GM12878 (cell line): ENCODE results near the gene DSE. TPM values are rescaled to one million over a fixed set of nuclear protein-coding genes. Genes with fewer than 3 reads are reported as not detected.
A peak's percentile ranks its signal among the peaks of the same experiment; 100 is the strongest.

Experiments
- ATF7 ChIP-seq: fragments of 450-650 bp; IDR thresholded peaks from 2 replicates; pipeline ENCODE4 v1.6.1; 2016; ENCODE audit warnings: low read depth, mild to moderate bottlenecking
- BCL11A ChIP-seq: IDR thresholded peaks from 2 replicates; pipeline ENCODE4 v1.6.1; 2011; ENCODE audit warnings: low read depth, low read length
- BCL3 ChIP-seq: IDR thresholded peaks from 2 replicates; pipeline ENCODE4 v1.6.1; 2011; ENCODE audit warnings: borderline replicate concordance, low read depth, mild to moderate bottlenecking, moderate library complexity, low read length; ENCODE audit not compliant: insufficient read depth, poor library complexity, severe bottlenecking
- BMI1 ChIP-seq: fragments of 450-650 bp; IDR thresholded peaks from 2 replicates; pipeline ENCODE4 v1.6.1; 2016; ENCODE audit warnings: mild to moderate bottlenecking, moderate library complexity, borderline replicate concordance
- EED ChIP-seq: sonication (generic); IDR thresholded peaks from 2 replicates; pipeline ENCODE4 v1.6.1; 2016; ENCODE audit warnings: antibody characterized with exemption, low read depth
- GATAD2B ChIP-seq: fragments of 450-650 bp; conservative IDR thresholded peaks from 2 replicates; pipeline ENCODE4 v1.6.1; 2017; ENCODE audit warnings: low read depth, mild to moderate bottlenecking, moderate library complexity
- IKZF2 ChIP-seq, 2 experiments: fragments of 450-650 bp; IDR thresholded peaks; 2 replicates each; pipeline ENCODE4 v1.6.1; 2017; ENCODE audit warnings: mild to moderate bottlenecking in 2 of 2, moderate library complexity in 2 of 2
- JUNB ChIP-seq: IDR thresholded peaks from 2 replicates; pipeline ENCODE4 v1.6.1; 2016; ENCODE audit warnings: antibody characterized with exemption, mild to moderate bottlenecking
- MAX ChIP-seq: IDR thresholded peaks from 2 replicates; pipeline ENCODE4 v1.6.1; 2012; ENCODE audit warnings: low read depth, low read length, improper control_type of control experiment
- MTA2 ChIP-seq: fragments of 450-650 bp; IDR thresholded peaks from 2 replicates; pipeline ENCODE4 v1.6.1; 2016; ENCODE audit warnings: low read depth, mild to moderate bottlenecking, moderate library complexity
- NBN ChIP-seq: fragments of 450-650 bp; IDR thresholded peaks from 2 replicates; pipeline ENCODE4 v1.6.1; 2016
- PAX5 ChIP-seq: IDR thresholded peaks from 2 replicates; pipeline ENCODE4 v1.6.1; 2011; ENCODE audit warnings: low read depth, low read length, borderline replicate concordance
- RELB ChIP-seq: fragments of 450-650 bp; IDR thresholded peaks from 2 replicates; pipeline ENCODE4 v1.6.1; 2017; ENCODE audit warnings: low read depth, mild to moderate bottlenecking, moderate library complexity
- RUNX3 ChIP-seq: IDR thresholded peaks from 2 replicates; pipeline ENCODE4 v1.6.1; 2012; ENCODE audit warnings: low read length, inconsistent platforms
- SKIL ChIP-seq: fragments of 450-650 bp; IDR thresholded peaks from 2 replicates; pipeline ENCODE4 v1.6.1; 2017; ENCODE audit warnings: mild to moderate bottlenecking, low read depth, inconsistent platforms; ENCODE audit not compliant: poor library complexity, severe bottlenecking
- SREBF1 ChIP-seq: IDR thresholded peaks from 2 replicates; pipeline ENCODE4 v1.6.1; 2012; ENCODE audit warnings: mild to moderate bottlenecking, low read length
- polyA plus RNA-seq, 11 experiments: library from polyadenylated mRNA; depleted of rRNA in 4 of 11; unstranded in 6 of 11; stranded (reverse) in 5 of 11; fragments of >200 nt; fragmentation: Nextera tagmentation in 4 of 11; fragmentation: Illumina TruSeq in 1 of 11; extraction: Ambion mirVana in 4 of 11; extraction: Trizol in 1 of 11; gene quantifications; 1 replicate in 1 of 11; 2 replicates in 10 of 11; pipeline versions ENCODE4 v1.2.1 to v1.2.3, GENCODE V29; 2011 to 2016; ENCODE audit warnings: inconsistent platforms in 2 of 11, missing spikeins in 2 of 11, low read depth in 1 of 11
- total RNA-seq, 4 experiments: library from RNA; depleted of rRNA in 3 of 4; stranded (reverse); fragments of >200 nt in 3 of 4; fragmentation: Illumina TruSeq in 1 of 4; extraction: Trizol in 1 of 4; gene quantifications; 2 replicates each; pipeline versions ENCODE4 v1.2.1 to v1.2.3, GENCODE V29; 2013 to 2021

Gene DSE
- total and polyA plus RNA-seq, 10 of the 15 experiments (the other 5 are each of a cell fraction or from before 2014, with no cell fraction given), result 12.6 to 76.4 (median 43.0) TPM

GRCh38 chr6:116352515-116353471, 18.0 kb upstream of the DSE start (continued):
- peak; percentile 78 for TF ChIP-seq SKIL
- peak; percentile 83 for TF ChIP-seq BCL11A
- no peak for TF ChIP-seq GATAD2B
- no peak; the same call in 1 of the 2 replicates for TF ChIP-seq PAX5
- peak; percentile 55; the same call in 1 of the 2 replicates for TF ChIP-seq ATF7
- no peak for TF ChIP-seq BMI1
- TF ChIP-seq JUNB, result peak; percentile 58
- TF ChIP-seq MAX, result no peak
- peak; percentile 85 for TF ChIP-seq MTA2
- TF ChIP-seq SREBF1, result no peak
- TF ChIP-seq RELB, result 0 out of 2 replicates have a peak, but pooled peaks have one; percentile 36
- peak; percentile 72 to 77; a peak in 3 of 4 replicates for TF ChIP-seq IKZF2 (IDR thresholded peaks at IDR 0.05)
- TF ChIP-seq BCL3, result peak; percentile 62
- TF ChIP-seq NBN, result peak; percentile 57; the same call in 1 of the 2 replicates
- peak; percentile 68 for TF ChIP-seq RUNX3
- TF ChIP-seq EED, result peak; percentile 54
